GM12872 (cell line): Measurements from ENCODE around the gene NDUFB4.

Source experiments
- TF ChIP-seq, protein P1 (sequence below): IDR thresholded peaks from 3 replicates; pipeline ENCODE4 v1.5.1; 2011; ENCODE audit warnings: low read depth, mild to moderate bottlenecking, low read length, moderate library complexity; ENCODE audit not compliant: insufficient read depth

The NDUFB4 gene

DNA sequence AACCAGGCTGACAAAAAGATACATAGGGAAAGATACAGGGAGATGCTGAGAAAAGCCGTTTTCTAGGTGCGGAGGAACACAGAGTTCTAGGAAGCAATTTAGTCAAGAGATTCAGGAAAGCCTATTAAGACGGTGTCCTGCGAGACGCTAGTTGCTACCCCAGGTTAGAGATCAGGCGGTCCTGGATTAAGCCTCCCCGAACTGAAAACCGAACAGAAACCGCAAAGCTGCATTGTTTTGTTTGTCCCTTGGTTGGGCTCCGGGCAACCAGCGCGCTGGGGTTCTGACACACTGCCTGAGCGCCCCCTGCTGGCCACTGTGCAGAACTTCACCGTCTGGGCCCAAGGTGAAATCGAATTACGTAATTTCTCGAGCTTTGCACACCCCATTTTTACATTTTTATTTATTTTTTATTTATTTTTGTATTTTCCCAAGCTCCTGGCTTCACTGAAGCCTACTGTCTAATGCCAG lies 37.3 kb upstream of the NDUFB4 start:
- TF ChIP-seq, protein P1, sequence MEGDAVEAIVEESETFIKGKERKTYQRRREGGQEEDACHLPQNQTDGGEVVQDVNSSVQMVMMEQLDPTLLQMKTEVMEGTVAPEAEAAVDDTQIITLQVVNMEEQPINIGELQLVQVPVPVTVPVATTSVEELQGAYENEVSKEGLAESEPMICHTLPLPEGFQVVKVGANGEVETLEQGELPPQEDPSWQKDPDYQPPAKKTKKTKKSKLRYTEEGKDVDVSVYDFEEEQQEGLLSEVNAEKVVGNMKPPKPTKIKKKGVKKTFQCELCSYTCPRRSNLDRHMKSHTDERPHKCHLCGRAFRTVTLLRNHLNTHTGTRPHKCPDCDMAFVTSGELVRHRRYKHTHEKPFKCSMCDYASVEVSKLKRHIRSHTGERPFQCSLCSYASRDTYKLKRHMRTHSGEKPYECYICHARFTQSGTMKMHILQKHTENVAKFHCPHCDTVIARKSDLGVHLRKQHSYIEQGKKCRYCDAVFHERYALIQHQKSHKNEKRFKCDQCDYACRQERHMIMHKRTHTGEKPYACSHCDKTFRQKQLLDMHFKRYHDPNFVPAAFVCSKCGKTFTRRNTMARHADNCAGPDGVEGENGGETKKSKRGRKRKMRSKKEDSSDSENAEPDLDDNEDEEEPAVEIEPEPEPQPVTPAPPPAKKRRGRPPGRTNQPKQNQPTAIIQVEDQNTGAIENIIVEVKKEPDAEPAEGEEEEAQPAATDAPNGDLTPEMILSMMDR, result peak; percentile 93

DNA sequence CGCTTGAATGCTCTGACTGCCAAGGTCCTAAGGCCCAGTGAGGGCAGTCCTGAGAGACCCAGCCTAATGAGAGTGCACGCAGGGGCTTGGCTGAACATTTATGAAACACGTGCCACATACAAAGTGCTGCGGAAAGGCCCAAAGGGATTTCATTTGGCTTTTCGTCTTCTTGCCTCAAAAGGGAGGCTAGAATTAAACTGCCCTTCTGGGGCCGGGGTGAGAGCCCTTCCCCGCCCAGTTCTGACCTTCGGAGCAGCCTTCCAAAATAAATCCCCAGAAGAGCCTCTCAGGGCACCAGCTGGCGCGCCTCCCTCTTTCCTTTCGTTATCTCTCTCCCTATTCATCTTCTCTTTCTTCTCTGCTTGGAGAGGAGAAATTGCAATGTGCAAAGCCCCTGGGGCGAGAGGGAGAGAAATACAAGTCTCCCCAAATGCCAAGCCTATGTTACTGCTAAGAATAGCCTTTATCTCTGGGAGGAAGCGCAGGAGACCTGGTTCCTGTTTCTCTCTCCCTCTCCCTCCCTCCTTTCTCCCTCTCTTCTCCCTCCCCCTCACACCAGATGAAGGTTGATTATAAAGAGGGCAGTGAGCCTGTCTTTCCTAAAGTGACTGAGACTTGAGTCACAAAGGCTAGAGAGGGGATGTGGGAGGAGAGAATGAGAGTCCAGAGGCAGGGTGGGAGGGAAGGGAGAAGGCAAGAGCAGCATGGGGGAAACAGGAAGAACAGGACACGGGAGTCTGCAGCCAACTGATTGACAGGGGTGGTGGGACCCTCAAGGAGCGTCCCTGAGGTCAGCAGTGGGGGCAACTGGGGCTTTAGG lies 36.7 kb upstream of the NDUFB4 start:
- TF ChIP-seq, protein P1, result no peak

DNA sequence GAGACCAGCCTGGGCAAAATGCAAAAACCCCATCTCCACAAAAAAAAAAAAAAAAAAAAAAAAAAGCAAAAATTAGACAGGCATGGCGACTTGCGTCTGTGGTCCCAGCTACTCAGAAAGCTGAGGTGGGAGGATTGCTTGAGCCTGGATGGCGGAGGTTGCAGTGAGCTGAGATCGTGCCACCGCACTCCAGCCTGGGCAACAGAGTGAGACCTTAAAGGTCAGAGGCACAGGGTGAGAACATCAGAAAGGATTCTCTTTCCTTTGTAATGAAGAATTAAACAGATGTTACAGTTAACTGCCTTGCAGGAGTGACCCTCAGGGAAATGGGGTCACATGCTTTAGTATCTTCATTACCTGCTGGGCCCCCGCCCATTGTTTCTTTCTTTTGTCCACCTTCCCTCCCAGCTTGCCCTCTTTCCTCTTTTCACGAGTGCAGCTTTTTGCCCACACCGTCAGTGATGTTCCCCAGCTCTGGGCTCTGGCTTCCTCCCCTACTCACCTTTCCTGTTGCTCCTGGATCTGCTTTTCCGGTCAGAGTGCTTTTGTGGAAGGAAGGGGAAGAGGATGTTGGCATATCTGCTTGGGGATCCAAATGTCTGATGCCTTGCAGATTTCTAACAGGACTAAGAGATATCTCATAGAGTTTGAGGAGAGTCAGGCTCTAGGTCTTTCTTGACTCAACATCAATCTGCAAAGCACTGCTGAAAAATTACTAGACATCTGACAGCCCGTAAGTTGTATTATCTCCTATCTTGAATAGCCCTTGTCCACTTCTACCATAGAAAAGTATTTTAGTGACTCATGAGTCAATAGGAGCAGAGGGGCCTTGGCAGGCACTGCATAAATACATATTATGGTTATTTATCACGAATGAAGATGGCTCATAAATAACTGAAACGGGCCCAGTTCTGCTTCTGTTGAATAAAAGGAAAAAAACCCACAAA lies 35.6 kb upstream of the NDUFB4 start:
- TF ChIP-seq, protein P1, result no peak

DNA sequence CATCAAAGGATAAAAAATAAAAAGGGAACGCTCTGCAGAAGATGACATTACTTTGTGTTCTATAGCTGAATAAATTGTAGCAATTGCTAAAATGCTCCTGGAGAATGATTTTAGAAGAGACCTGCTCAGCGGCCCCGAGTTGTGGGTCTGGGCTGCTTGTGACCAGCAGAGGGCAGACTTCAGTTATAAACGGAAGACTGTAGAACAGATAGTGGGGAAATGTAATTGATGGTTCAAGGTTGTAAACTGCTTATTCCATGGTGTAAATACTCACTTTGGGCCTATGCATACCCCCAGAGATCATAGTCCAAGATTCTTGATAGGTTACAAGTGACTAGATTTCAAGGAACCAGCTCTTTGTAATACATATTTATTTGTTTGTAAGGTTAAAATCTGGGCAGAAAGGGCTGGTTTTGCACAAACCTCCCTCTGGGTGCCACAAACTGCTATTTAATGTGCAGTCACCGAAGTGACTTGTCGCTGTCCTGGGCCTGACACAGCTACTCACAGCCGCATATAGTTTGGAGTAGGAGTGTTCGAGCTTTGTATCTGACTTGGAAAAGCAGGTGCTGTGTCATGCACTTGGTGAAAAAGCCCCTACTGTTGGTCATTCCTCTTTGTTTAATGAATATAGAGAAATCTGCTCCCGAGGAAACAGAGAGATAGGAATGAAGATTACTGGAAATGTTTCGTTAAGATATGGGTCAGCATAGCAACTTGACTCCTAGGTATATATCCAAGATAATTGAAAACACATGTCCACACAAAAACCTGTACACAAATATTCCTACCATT lies 34.7 kb upstream of the NDUFB4 start:
- TF ChIP-seq, protein P1, result peak; percentile 80

DNA sequence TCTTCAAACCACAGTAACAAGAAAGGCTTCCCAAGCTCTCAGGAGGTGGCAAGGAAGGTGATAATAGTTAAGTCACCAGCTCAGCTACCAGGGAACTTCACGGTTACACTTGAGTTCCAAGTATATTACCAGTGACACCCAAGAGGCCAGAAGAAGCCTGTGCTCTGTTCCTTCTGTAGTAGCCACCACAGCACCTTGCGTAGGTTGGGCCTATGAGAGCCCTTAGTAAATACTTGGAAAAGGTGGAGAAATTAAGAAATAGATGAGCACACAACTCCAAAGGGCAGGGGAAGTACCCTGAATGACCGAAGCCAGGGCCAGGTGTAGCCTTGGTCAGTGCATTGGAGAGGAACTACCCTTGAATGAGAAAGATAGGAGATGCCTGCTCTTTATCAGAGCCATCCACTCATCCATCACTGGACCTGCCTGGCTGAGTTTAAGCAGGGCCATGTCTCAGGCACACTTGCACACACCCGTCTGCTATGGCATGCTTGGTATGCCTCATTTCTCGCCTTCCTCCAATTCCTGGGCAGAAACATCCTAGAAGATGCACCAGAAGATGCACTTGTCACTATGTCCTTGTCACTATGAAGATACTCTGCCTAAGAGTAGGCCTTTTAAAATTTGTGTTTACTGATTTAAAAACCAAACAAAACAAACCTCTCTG lies 32.6 kb upstream of the NDUFB4 start:
- TF ChIP-seq, protein P1, result no peak

DNA sequence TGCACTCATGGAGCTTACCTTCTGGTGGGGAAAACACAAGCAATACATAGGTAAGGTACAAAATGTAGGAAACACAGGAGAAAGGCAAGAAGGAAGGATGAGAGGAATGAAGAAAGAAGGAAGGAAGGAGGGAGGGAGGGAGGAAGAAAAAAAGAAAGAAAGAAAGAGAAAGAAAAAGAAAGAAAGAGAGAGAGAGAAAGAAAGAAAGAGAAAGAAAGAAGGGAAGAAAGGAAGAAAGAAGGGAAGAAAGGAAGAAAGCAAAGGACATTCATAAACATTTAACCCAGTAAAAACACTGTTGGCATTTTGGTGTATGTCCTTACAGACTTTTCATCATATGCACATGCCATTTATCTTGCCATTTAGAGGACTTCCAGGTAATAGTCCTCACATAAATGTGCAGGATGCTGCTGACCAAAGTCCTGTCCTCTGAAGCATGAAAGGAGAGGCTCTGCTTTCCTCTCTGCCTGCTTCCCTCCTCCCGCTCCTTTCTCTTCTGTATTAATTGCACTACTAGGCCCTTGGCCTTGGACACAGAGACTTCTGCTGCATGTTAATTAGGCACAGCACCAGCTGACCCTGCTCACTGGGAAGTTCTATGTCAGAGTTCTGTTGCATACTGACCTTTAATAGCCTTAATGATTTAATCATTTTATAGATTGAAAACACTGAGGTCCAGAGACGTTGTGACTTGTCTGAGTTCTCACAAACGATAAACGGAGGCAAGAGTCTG lies 29.7 kb upstream of the NDUFB4 start:
- TF ChIP-seq, protein P1, result no peak
